ENCODE data around the gene BCDIN3D. TPM values are rescaled to one million over a fixed set of nuclear protein-coding genes. Genes with fewer than 3 reads are reported as not detected.
A peak's percentile ranks its signal among the peaks of the same experiment; 100 is the strongest.

BCDIN3D gene
- total and polyA plus RNA-seq, 2 of the 8 experiments (the other 6 are each of a cell fraction or from before 2014, with no cell fraction given): 1.6 to 2.4 TPM

GRCh38 chr12:49809906-49810389 is 33.0 kb downstream of the BCDIN3D start:
- peak overlapping the region; percentile 55 for H4K5ac ChIP-seq (ENCODE audit: insufficient read length, low read depth, low read length)
- FAIRE-seq (no peak), DNase-seq (ENCODE audit: low read depth in 1 of 2, low spot score in 2 of 2) (no peak)
- H3K18ac ChIP-seq (ENCODE audit: extremely low read depth, low read length): peak overlapping the region; percentile 71; the same call in 1 of the 2 replicates
- peaks cover 0 to 8% of the 10 kb centered on the region in 2 experiments for H4K20me1 ChIP-seq (replicated peaks in 1 of 2; ENCODE audit: control insufficient read depth in 1 of 2, insufficient read depth in 2 of 2, low read length in 2 of 2)
- peak overlapping the region; percentile 62; the same call in 1 of the 2 replicates for H3K27ac ChIP-seq (ENCODE audit: low read depth, low read length)
- 0 out of 2 replicates have a peak overlapping the region, but pooled peaks have one; percentile 43 for H2BK20ac ChIP-seq (ENCODE audit: low read length)
- no peak overlapping the region for H2BK120ac ChIP-seq (replicated peaks; ENCODE audit: low read depth, low read length)
- H3K14ac ChIP-seq (ENCODE audit: insufficient read length): no peak overlapping the region
- H3K23ac ChIP-seq (ENCODE audit: insufficient read length): no peak overlapping the region
- H3K4me2 ChIP-seq (ENCODE audit: insufficient read depth in 1 of 2, low read depth in 2 of 2, low read length in 2 of 2): peak overlapping the region; percentile 45 to 55; a peak in 3 of 4 replicates
- H2BK15ac ChIP-seq (ENCODE audit: low read length): peak overlapping the region; percentile 74; the same call in 1 of the 2 replicates
- ChIA-PET POLR2A (ENCODE audit: partially characterized antibody) (interaction anchor here (0.7 to 4.7 kb wide), 10 partner anchors 9 to 69 kb away, joined by 3 to 59 read pairs (median 5); partner anchors contain the start of genes NCKAP5L and TMBIM6), CTCF (ENCODE audit: partially characterized antibody) (interaction anchor here (0.9 to 6.4 kb wide), 12 partner anchors 10 to 153 kb away, joined by 3 to 44 read pairs (median 6); no protein-coding TSS in a partner anchor)
- peak overlapping the region; percentile 77 for H2BK12ac ChIP-seq (ENCODE audit: low read depth, low read length)
- peaks cover 16 to 35% (median 22%) of the 10 kb centered on the region in 4 experiments for H3K4me1 ChIP-seq (replicated peaks in 1 of 4; ENCODE audit: control insufficient read depth in 3 of 4, insufficient read depth in 4 of 4, low read length in 3 of 4)
- peaks cover 0 to 8% (median 1%) of the 10 kb centered on the region in 4 experiments; a peak in 4 of 8 replicates for H3K36me3 ChIP-seq (ENCODE audit: control insufficient read depth in 2 of 4, insufficient read depth in 4 of 4, low read length in 3 of 4)
- no peak overlapping the region for H2AK5ac ChIP-seq (ENCODE audit: low read depth, low read length)
- H3K56ac ChIP-seq (replicated peaks; ENCODE audit: insufficient read length, low read depth, low read length): no peak overlapping the region
- H3K9me3 ChIP-seq (ENCODE audit: insufficient read depth in 2 of 2, low read depth in 1 of 2, low read length in 1 of 2): no peaks in the 10 kb centered on the region
- H3K27me3 ChIP-seq (replicated peaks in 1 of 4; ENCODE audit: control insufficient read depth in 3 of 4, extremely low read depth in 1 of 4, insufficient read depth in 3 of 4, low read length in 3 of 4): no peaks in the 10 kb centered on the region
- H4K91ac ChIP-seq (replicated peaks; ENCODE audit: insufficient read length, low read length): peak overlapping the region; percentile 81
- peak overlapping the region; percentile 86; the same call in 1 of the 2 replicates for H2BK5ac ChIP-seq (ENCODE audit: low read depth, low read length)
- no peak overlapping the region for H3K4ac ChIP-seq (replicated peaks; ENCODE audit: insufficient read length, low read depth, low read length)
- no peaks in the 10 kb centered on the region; the same call in 1 of the 2 replicates for H3K23me2 ChIP-seq (ENCODE audit: low read depth, low read length)
- peak overlapping the region in 1 of 4 experiments; percentile 22; a peak in 3 of 8 replicates for H3K4me3 ChIP-seq (ENCODE audit: extremely low read depth in 1 of 4, insufficient read depth in 2 of 4, low read depth in 3 of 4, low read length in 4 of 4)
- H3K79me2 ChIP-seq (ENCODE audit: control insufficient read depth in 1 of 2, insufficient read depth in 2 of 2, low read length in 2 of 2): peaks cover 0 to 15% of the 10 kb centered on the region in 2 experiments; a peak in 1 of 4 replicates
- no peak overlapping the region for H4K8ac ChIP-seq (ENCODE audit: extremely low read depth, insufficient read depth, low read length)
- H3K79me1 ChIP-seq (ENCODE audit: low read depth, low read length): peaks cover 7% of the 10 kb centered on the region; the same call in 1 of the 2 replicates
- H3K9ac ChIP-seq (replicated peaks in 1 of 4; ENCODE audit: extremely low read depth in 1 of 4, low read depth in 3 of 4, low read length in 3 of 4): no peak overlapping the region
- WGBS, 2 experiments (ENCODE audit: extremely low coverage in 1 of 2, insufficient coverage in 1 of 2, insufficient read length in 1 of 2, insufficient replicate concordance in 2 of 2, low coverage in 1 of 2, low lambda C conversion rate in 2 of 2, missing lambda C conversion rate in 1 of 2): 71% methylated on average over 4 of the region's 9 CpGs; no CpG with 5 or more reads in 1 of the 2 experiments
- H2AFZ ChIP-seq (ENCODE audit: low read length): no peak overlapping the region
- TF ChIP-seq KDM5A (IDR thresholded peaks at IDR 0.05; ENCODE audit: low read length) (no peak), CEBPB (IDR thresholded peaks at IDR 0.05; ENCODE audit: low read depth, low read length) (no peak), MAX (IDR thresholded peaks at IDR 0.05) (no peak), HDAC2 (IDR thresholded peaks at IDR 0.05; ENCODE audit: borderline replicate concordance in 1 of 2, low read depth in 2 of 2, low read length in 2 of 2) (no peak), CBX8 (IDR thresholded peaks at IDR 0.05; ENCODE audit: borderline replicate concordance, low read depth, low read length) (no peak), RAD21 (IDR thresholded peaks at IDR 0.05 in 1 of 2, conservative IDR thresholded peaks at IDR 0.05 in 1 of 2; ENCODE audit: low read depth in 2 of 2, low read length in 2 of 2) (no peak), BCL11A (IDR thresholded peaks at IDR 0.05; ENCODE audit: low read depth in 2 of 2, low read length in 2 of 2) (no peak), GTF2F1 (IDR thresholded peaks at IDR 0.05; ENCODE audit: borderline replicate concordance, low read depth, low read length) (no peak), NRF1 (IDR thresholded peaks at IDR 0.05; ENCODE audit: low read depth, low read length) (no peak), PHF8 (conservative IDR thresholded peaks at IDR 0.05; ENCODE audit: low read depth, low read length) (no peak), FOSL1 (IDR thresholded peaks at IDR 0.05; ENCODE audit: insufficient read depth, low read depth, low read length) (no peak)

Data from H1 (cell line).